Testis (tissue), 3 donors: Measurements from ENCODE around the gene CCT3. TPM values are rescaled to one million over a fixed set of nuclear protein-coding genes. Genes with fewer than 3 reads are reported as not detected.
"Not testable (repeated sequence)": the region's sequence is repeated elsewhere in the genome, so short reads cannot be mapped to it uniquely, and the experiment has no call there.

Experiments
- DNase-seq: peaks from one replicate; pipeline ENCODE4 v3.0.0-alpha.2; 2019
- H3K27ac ChIP-seq, 2 donors: fragments of 200-600 bp; sonication (generic); one replicate each; pipeline ENCODE4 v1.5.1; 2019
- H3K27me3 ChIP-seq: fragments of 200-600 bp; sonication (generic); one replicate; pipeline ENCODE4 v1.5.1; 2019
- H3K36me3 ChIP-seq: fragments of 200-600 bp; sonication (generic); one replicate; pipeline ENCODE4 v1.5.1; 2017; ENCODE audit warnings: low read depth; ENCODE audit errors: missing control alignments
- H3K4me1 ChIP-seq: fragments of 200-600 bp; sonication (generic); one replicate; pipeline ENCODE4 v1.5.1; 2019
- H3K4me3 ChIP-seq, 2 donors: fragments of 200-600 bp; sonication (generic); one replicate each; pipeline ENCODE4 v1.5.1; 2017 to 2019
- H3K9me3 ChIP-seq: fragments of 200-600 bp; sonication (generic); one replicate; pipeline ENCODE4 v1.5.1; 2017
- POLR2A ChIP-seq: fragments of 450-650 bp; IDR thresholded peaks from one replicate; pipeline ENCODE4 v1.6.1; 2017; ENCODE audit warnings: antibody characterized with exemption, mild to moderate bottlenecking, moderate library complexity
- WGBS, 2 donors: methylation state at CpG; one replicate each; pipeline ENCODE4 v1.1.5; 2018; 5-methylcytosine and 5-hydroxymethylcytosine counted together
- intact Hi-C: fragments of 100-400 bp; cut with DNase I; formaldehyde crosslinking; loops from one replicate; pipeline ENCODE4 v1.15.1; 2023; ENCODE audit warnings: low total_unique reads
- polyA plus RNA-seq: library from polyadenylated mRNA; stranded (reverse); fragments of 350-450 nt; fragmentation: Illumina TruSeq; extraction: RNeasy Lipid Tissue Mini Kit (QIAGEN cat#74804); gene quantifications from one replicate; pipeline ENCODE4 v1.2.3, GENCODE V29; 2014; ENCODE audit warnings: low read depth, low replicate concordance; ENCODE audit not compliant: insufficient read depth
- total RNA-seq, 2 donors: library from RNA; depleted of rRNA; stranded (reverse); fragments of >200 nt; gene quantifications; one replicate each; pipeline ENCODE4 v1.2.3, GENCODE V29; 2016
- TF ChIP-seq, protein P1 (sequence below), 3 experiments: fragments of 450-650 bp in 2 of 3; fragments of 200-600 bp in 1 of 3; sonication (generic) in 1 of 3; IDR thresholded peaks; one replicate each; pipeline ENCODE4 v1.5.1; 2016 to 2019; ENCODE audit warnings: antibody characterized with exemption in 3 of 3, mild to moderate bottlenecking in 2 of 3, moderate library complexity in 1 of 3

CCT3 gene
- total and polyA plus RNA-seq, 3 donors from 2014 or later, result 192 to 302 (median 203) TPM

DNA sequence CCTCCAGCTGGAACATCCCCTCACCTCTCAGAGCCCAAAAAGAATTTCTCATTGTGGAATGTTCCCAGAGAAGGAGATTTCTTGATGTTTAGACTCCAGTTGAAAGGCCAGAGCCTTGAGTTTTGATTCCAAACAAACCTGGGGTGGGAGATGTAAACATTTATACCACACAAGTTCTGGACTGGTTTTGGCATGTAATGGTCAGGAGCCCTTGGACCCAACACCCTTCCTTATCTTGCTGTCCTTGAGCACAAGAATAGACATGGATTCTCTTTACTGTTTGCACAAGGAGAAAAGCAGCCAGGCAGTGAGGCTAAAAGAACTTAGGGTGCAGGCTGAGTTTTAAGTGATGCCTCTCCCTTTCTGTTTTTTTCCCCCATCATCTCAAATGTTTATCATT, 35.5 kb upstream of the CCT3 start:
- no peak for DNase-seq
- intact Hi-C loops, result no loop called here
- H3K4me3 ChIP-seq, result no peak overlapping the region
- peaks cover 8% of the 10 kb centered on the region for H3K4me1 ChIP-seq
- no peaks in the 10 kb centered on the region for H3K27me3 ChIP-seq
- H3K36me3 ChIP-seq, result no peaks in the 10 kb centered on the region
- no peak overlapping the region for H3K27ac ChIP-seq
- H3K9me3 ChIP-seq, result no peaks in the 10 kb centered on the region
- TF ChIP-seq, protein P1, sequence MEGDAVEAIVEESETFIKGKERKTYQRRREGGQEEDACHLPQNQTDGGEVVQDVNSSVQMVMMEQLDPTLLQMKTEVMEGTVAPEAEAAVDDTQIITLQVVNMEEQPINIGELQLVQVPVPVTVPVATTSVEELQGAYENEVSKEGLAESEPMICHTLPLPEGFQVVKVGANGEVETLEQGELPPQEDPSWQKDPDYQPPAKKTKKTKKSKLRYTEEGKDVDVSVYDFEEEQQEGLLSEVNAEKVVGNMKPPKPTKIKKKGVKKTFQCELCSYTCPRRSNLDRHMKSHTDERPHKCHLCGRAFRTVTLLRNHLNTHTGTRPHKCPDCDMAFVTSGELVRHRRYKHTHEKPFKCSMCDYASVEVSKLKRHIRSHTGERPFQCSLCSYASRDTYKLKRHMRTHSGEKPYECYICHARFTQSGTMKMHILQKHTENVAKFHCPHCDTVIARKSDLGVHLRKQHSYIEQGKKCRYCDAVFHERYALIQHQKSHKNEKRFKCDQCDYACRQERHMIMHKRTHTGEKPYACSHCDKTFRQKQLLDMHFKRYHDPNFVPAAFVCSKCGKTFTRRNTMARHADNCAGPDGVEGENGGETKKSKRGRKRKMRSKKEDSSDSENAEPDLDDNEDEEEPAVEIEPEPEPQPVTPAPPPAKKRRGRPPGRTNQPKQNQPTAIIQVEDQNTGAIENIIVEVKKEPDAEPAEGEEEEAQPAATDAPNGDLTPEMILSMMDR (IDR thresholded peaks at IDR 0.05), result no peak
- TF ChIP-seq POLR2A, result no peak

DNA sequence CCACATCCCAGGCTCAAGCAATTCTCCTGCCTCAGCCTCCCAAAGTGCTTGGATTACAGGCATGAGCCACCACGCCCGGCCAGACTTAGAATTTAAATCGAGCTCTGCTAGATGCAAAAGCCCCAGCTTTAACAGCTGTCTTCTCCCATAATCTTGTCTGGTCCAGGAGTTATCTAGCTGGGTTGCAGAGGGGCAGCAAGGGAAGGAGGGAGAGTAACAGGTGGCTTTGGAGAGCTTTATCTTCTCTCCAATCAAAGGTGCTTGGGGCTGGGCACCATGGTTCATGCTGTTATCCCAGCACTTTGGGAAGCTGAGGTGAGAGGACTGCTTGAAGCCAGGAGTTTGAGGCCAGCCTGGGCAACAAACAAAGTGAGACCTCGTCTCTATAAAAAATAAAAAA, 34.8 kb upstream of the CCT3 start:
- intact Hi-C loops, result no loop called here
- no peak for DNase-seq
- WGBS, 2 donors, result 73 to 81% methylated on average over 2 to 4 of the region's 4 CpGs
- no peaks in the 10 kb centered on the region for H3K9me3 ChIP-seq
- no peak overlapping the region for H3K27ac ChIP-seq
- H3K36me3 ChIP-seq, result no peaks in the 10 kb centered on the region
- H3K27me3 ChIP-seq, result no peaks in the 10 kb centered on the region
- TF ChIP-seq, protein P1 (IDR thresholded peaks at IDR 0.05), result no peak
- no peak for TF ChIP-seq POLR2A
- no peak overlapping the region for H3K4me3 ChIP-seq
- H3K4me1 ChIP-seq, result peaks cover 8% of the 10 kb centered on the region

DNA sequence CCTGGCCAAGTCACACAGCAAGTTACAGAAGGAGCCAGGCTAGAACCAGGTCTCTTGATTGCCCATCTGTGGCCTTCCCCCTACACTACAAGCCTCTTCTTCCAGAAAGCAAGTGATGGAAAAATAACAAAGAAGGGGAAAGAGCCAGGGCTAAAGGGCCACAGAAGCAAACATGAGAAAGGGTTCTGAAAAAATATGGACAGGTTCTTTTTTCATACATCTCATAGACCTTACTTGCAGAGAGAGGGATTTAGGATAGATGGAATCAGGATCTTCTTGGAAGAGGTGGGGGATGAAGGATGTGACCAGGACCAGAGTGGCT, 34.1 kb upstream of the CCT3 start:
- no peak for TF ChIP-seq POLR2A
- TF ChIP-seq, protein P1 (IDR thresholded peaks at IDR 0.05), result no peak
- Histone ChIP-seq H3K27me3 (no peaks in the 10 kb centered on the region), H3K4me1 (peaks cover 8% of the 10 kb centered on the region), H3K9me3 (no peaks in the 10 kb centered on the region), H3K27ac (no peak overlapping the region), H3K36me3 (no peaks in the 10 kb centered on the region), H3K4me3 (no peak overlapping the region)
- intact Hi-C loops, result no loop called here
- no peak for DNase-seq

DNA sequence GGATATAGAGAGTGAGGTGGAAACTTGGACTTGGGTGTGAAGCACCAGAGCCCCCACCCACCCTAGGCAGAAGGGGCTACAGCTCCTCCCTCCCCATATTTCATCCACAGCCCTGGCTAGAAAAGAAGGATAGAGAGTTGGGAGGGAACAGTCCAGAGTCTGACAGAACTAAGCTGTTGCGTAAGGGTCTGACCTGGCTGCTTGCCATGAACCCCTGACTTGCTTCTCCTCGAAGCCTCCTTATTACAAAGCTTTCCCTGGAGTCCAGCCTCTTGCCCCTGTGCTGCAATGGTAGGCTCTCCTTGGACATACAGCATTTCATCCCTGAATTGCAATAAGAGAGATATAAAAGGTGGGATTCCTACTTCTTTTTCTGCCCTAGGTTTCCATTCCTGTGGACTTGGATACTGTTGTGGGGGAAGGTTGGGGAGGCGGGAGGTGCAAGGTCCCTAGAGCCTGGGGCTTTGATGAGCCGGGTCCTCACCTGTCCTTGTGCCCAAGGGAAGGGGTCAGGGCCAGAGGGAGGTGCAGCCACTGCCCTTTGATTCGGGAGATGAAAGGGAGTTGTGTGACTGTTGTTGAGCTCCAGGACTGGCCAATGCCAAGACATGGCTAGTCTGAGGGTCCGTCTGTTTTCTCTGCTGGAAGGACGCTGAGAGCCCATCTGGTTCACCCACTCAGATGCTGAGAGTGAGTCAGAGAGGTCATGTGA, 33.6 kb upstream of the CCT3 start:
- intact Hi-C loops, result no loop called here
- H3K36me3 ChIP-seq, result no peaks in the 10 kb centered on the region
- H3K27ac ChIP-seq, result no peak overlapping the region
- H3K4me1 ChIP-seq, result peaks cover 8% of the 10 kb centered on the region
- TF ChIP-seq, protein P1 (IDR thresholded peaks at IDR 0.05), result no peak
- TF ChIP-seq POLR2A, result no peak
- 62 to 71% methylated on average over 7 of the region's 7 CpGs for WGBS, 2 donors
- H3K9me3 ChIP-seq, result no peaks in the 10 kb centered on the region
- no peak overlapping the region for H3K4me3 ChIP-seq
- H3K27me3 ChIP-seq, result no peaks in the 10 kb centered on the region
- no peak for DNase-seq

DNA sequence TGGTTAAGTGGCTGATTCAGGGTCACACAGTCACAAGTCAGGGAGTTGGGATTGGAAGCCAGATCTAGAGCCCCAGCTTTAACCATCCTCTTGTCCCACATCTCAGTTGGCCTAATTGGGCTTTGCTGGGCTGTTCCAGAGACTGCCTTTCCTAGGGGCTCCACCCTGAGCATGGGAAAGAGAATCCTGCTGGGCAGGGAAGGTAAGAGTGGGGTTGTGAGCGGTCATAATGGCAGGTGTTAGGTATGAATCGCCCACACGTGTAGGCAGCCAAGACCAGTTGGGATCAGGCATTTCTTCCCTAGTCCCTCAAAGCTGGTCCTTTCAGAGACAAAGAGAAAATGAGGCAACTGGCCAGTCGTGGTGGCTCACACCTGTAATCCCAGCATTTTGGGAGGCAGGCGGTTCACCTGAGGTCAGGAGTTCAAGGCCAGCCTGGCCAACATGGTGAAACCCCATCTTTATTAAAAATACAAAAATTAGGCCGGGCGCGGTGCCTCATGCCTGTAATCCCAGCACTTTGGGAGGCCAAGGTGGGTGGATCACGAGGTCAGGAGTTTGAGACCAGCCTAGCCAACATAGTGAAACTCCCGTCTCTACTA, 31.7 kb upstream of the CCT3 start:
- DNase-seq, H3K36me3 ChIP-seq, intact Hi-C loops, H3K27ac ChIP-seq, H3K4me1 ChIP-seq, H3K4me3 ChIP-seq, H3K27me3 ChIP-seq, H3K9me3 ChIP-seq: not testable (repeated sequence)
- WGBS, 2 donors, result 78 to 83% methylated on average over 10 of the region's 10 CpGs
